Measurements from ENCODE around the gene USH2A.

- TF ChIP-seq ZNF140 (tag by site-specific recombination; IDR thresholded peaks at IDR 0.05), result no peak
- TF ChIP-seq, protein P1, sequence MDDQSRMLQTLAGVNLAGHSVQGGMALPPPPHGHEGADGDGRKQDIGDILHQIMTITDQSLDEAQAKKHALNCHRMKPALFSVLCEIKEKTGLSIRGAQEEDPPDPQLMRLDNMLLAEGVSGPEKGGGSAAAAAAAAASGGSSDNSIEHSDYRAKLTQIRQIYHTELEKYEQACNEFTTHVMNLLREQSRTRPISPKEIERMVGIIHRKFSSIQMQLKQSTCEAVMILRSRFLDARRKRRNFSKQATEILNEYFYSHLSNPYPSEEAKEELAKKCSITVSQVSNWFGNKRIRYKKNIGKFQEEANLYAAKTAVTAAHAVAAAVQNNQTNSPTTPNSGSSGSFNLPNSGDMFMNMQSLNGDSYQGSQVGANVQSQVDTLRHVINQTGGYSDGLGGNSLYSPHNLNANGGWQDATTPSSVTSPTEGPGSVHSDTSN (CRISPR knock-in tag; IDR thresholded peaks at IDR 0.05), result no peak
- no peak for TF ChIP-seq ZNF473 (tag by site-specific recombination; IDR thresholded peaks at IDR 0.05)
- TF ChIP-seq, protein P2, sequence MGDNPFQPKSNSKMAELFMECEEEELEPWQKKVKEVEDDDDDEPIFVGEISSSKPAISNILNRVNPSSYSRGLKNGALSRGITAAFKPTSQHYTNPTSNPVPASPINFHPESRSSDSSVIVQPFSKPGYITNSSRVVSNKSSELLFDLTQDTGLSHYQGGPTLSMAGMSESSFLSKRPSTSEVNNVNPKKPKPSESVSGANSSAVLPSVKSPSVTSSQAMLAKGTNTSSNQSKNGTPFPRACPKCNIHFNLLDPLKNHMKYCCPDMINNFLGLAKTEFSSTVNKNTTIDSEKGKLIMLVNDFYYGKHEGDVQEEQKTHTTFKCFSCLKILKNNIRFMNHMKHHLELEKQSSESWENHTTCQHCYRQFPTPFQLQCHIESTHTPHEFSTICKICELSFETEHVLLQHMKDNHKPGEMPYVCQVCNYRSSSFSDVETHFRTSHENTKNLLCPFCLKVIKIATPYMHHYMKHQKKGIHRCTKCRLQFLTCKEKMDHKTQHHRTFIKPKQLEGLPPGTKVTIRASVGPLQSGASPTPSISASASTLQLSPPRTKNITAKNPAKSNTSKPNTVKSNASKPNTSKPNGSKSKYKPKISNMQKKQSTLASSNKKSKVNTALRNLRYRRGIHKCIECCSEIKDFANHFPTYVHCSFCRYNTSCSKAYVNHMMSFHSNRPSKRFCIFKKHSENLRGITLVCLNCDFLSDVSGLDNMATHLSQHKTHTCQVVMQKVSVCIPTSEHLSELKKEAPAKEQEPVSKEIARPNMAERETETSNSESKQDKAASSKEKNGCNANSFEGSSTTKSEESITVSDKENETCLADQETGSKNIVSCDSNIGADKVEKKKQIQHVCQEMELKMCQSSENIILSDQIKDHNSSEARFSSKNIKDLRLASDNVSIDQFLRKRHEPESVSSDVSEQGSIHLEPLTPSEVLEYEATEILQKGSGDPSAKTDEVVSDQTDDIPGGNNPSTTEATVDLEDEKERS (tag by site-specific recombination; IDR thresholded peaks at IDR 0.05), result no peak
- TF ChIP-seq CTCF (tag by site-specific recombination; IDR thresholded peaks at IDR 0.05), result no peak
- TF ChIP-seq ZNF423 (tag by site-specific recombination; IDR thresholded peaks at IDR 0.05), result no peak
- TF ChIP-seq ZBTB49 (tag by site-specific recombination; IDR thresholded peaks at IDR 0.05; ENCODE audit: low read depth), result no peak
- no peak for TF ChIP-seq ZNF121 (tag by site-specific recombination; IDR thresholded peaks at IDR 0.05)
- no peak for TF ChIP-seq REST (tag by site-specific recombination; IDR thresholded peaks at IDR 0.05)
- TF ChIP-seq ZNF184 (tag by site-specific recombination; IDR thresholded peaks at IDR 0.05), result no peak
- TF ChIP-seq BCL11A (tag by site-specific recombination; IDR thresholded peaks at IDR 0.05; ENCODE audit: low read depth), result no peak
- no peak for TF ChIP-seq ZFP37 (tag by site-specific recombination; IDR thresholded peaks at IDR 0.05)
- no peak for TF ChIP-seq ZNF76 (tag by site-specific recombination; IDR thresholded peaks at IDR 0.05; ENCODE audit: borderline replicate concordance, low read depth)
- TF ChIP-seq ZNF785 (tag by site-specific recombination; IDR thresholded peaks at IDR 0.05), result no peak
Measured at GRCh38 chr1:215608646-215609045, 814.6 kb downstream of the USH2A start.

Measured in HEK293 (cell line).